NCI-H2196 treated with DMSO at 0.1 percent for 48 hours (cell line): ENCODE results near the gene SLC16A10.

Experiments
- DNase-seq: peaks from one replicate; lab custom pipeline; 2025; ENCODE audit not compliant: unreplicated experiment; lab: John Stamatoyannopoulos, UW

Gene SLC16A10

GRCh38 chr6:111210194-111210728 lies 123.0 kb downstream of the SLC16A10 start:
- DNase-seq, result peak; percentile 13

DNA sequence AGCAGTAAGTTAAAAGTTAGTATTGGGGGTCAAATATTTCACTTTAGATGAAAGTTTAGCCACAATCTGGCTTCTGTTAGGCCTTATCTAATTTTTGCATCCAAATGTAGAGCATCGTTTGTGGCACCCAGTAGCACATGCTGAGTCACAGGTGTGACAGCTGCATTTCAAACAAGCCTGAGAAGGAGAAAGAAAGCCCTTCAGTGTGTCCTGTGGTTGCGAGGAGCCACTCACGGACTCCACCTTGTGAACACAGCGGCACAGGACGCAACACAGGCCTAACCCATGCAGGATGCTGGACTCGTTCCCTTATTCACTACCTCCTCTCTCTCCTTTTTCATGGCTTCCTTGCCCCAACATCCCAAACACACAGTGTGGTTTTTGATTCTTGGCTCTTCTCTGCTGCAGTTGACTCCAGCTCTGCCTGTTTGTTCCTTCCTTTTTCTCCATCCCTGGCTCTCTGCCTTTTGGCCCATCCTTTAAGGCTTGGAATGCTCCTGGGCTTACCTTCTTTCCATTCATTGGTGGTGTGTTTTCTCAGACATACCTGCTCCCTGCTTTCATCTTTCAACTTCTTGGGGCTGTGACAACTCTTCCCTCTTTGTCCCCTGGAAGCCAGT lies 124.2 kb downstream of the SLC16A10 start:
- DNase-seq, result no peak

GRCh38 chr6:111212625-111213024 lies 125.3 kb downstream of the SLC16A10 start:
- DNase-seq, result no peak

DNA sequence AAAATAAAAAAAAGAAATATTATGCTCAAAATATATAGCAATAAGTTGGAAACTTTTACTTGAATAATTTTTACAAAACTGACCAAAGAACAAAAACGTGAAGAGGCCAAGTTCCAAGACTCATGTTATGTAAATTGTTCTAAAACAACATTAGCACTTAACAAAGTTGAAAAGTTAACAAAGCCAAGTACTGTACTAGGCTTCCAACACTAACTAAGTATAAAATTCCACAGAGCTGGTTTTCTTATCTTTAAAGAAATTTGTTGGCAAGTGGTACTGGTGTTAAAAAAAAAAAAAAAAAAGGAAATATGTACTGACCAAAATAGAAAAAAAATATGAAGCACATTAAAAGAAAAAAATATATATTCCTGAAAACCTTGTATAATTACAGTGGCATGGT lies 127.8 kb downstream of the SLC16A10 start:
- no peak for DNase-seq

DNA sequence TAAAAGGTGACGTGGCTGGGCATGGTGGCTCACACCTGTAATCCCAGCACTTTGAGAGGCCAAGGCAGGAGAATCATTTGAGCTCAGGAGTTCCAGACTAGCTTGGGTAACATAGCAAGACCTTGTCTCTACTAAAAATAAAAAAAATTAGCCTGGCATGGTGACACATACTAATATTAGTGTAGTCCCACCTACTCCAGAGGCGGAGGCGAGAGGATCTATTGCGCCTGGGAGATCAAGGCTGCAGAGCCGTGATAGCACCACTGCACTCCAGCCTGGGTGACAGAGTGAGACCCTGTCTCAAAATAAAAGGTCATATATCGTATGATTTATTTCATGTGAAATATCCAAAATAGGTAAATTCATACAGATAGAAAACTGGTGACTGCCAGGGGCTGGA lies 132.5 kb downstream of the SLC16A10 start:
- no peak for DNase-seq

GRCh38 chr6:111220383-111221031 lies 133.2 kb downstream of the SLC16A10 start:
- no peak for DNase-seq

DNA sequence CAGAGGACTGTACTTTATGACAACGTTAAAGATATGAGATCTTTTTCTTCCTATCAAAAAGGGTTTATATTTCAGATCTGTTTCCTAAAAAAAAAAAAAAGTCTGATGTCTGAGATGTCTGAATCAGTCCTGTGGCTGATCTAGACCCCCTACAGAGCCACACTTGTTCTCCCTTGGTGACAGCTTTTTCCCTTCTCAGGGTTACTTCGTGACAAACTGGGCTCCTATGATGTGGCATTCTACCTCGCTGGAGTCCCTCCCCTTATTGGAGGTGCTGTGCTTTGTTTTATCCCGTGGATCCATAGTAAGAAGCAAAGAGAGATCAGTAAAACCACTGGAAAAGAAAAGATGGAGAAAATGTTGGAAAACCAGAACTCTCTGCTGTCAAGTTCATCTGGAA lies 134.5 kb downstream of the SLC16A10 start:
- DNase-seq, result no peak

- no peak for DNase-seq
Measured at GRCh38 chr6:111222341-111222740, 135.0 kb downstream of the SLC16A10 start.

DNA sequence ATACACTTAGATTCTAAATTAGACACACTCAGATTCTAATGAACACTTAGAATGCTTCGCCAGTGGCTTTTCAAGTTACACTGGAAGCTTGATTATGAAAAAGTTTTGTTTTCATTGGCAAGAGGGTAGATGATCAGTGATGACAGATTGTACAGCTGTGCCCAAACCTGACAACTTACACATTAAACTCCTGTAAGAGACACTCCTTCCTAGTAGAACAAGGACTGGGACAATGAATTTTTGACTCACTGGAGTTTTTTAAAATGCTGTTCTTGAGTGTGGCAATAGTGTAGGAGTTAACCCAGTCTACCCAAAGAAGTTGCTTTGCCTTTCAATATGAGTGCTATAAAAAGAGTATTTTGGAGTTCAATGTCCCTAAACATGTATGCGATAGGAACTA lies 140.8 kb downstream of the SLC16A10 start:
- DNase-seq, result no peak

DNA sequence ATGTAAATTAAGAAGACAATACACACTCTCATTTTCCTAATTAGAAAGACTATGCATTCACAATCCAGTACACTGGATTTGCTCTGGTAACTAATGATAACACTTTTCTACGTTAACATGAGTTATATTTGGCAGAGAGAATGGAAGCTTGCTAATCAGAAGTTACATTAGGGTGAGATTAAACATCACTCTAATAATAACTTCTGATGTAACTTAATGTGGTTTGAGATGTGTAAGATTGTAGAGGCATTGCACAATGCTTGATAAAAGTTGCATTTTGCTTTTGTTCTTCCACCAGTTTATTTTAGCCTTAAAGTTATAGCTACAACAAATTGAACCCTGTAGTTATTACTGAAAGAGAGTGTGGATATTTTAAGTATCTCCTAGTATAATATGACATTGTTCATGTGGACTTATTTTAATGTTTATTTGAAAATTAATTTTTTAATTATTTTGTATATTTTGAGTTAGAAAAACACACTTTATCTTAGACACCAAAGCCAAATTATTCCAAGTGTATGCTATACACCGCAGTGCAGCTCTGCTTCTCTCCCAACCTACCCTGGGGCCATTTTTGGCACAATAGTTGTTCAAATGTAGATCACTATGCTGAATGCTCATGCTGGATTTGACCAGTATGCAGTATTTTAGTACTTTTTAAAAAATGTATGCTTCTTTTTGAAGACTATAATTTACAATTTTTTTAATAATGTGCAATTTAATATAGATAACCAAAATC lies 143.2 kb downstream of the SLC16A10 start:
- DNase-seq, result no peak

DNA sequence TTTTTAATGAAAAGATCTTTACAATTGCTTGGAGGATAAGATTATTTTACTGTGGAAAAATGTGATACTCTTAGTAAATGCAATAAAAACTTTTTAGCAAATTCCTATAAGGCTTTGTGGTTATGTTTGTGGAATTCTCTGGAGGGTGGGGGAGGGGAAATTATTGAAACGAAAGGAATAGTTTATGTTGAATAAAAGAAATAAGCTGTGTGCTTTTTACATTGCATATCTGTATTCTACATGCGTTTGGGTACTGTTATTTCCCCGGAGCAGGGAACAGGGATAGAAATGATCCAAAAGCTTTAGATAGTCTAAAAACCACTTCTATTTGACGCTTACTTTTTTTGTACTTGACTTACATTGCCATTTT lies 143.8 kb downstream of the SLC16A10 start:
- DNase-seq, result no peak

DNA sequence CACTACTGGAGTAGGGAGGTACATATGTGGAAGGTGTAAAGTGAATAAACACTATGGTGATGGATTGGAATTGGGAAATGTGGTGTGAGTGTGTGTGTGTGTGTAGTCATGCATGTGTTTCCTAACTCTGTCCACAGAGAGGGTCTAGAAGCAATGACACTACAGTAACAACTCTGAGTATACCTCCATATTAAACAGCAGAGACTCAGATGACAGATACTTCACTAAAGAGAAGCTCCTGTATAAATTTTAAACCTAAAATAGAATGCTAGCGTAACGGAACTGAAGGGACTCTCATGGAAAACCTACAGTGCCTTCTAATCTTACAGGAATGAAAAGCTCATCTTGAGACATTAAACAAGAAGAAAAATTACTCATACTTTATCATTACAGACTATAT lies 150.5 kb downstream of the SLC16A10 start:
- DNase-seq, result no peak

GRCh38 chr6:111238464-111239119 lies 151.3 kb downstream of the SLC16A10 start:
- no peak for DNase-seq

- no peak for DNase-seq
Measured at GRCh38 chr6:111239461-111239860, 152.2 kb downstream of the SLC16A10 start.

- DNase-seq, result no peak
Measured at GRCh38 chr6:111242452-111242851, 155.1 kb downstream of the SLC16A10 start.

DNA sequence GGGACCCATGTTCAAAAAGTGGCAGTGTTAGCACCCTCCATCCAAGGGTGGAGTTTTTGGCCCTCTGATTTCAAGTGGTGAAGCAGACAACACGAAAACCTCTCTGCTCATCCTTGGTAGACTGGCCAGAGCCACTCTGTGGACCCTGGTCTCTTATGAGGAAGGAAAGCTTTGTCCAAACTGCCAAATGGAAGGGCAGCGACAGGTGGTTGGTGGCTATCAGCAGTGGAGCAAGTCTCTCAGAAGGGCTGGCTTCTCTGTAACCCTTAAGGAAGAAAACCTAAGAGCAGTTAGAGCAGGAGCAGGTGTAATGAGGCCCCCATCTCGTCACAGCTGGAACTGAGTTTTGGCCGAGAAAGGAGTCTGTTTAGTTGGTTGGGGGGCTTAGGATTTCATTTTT lies 155.8 kb downstream of the SLC16A10 start:
- DNase-seq, result no peak

GRCh38 chr6:111248789-111249188 lies 161.5 kb downstream of the SLC16A10 start:
- DNase-seq, result no peak

DNA sequence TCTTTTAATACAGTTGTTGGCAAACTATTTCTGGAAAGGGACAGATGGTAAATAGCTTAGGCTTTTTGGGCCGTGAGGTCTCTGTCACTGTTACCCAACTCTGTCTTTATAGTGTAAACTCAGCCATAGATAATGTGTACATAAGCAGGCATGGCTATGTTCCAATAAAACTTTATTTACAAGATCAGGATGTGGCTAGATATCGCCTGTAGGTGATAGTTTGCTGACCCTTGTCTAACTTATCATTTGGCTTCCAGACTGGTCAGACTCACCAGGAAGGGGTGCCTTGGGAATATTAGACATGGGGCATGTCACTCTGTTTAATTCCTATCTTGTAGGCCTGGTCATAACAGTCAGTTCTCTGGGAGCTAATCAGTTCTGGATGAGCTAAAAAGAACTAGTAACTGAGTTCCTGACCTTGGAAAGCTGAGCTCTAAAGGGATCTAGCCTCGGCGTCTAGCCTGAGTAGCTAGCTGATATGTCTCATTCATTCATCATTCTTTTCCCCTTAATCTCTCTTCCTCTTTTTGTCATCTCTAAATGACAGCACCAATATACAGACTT lies 163.6 kb downstream of the SLC16A10 start:
- no peak for DNase-seq

GRCh38 chr6:111252726-111253125 lies 165.4 kb downstream of the SLC16A10 start:
- DNase-seq, result no peak

- no peak for DNase-seq
Measured at GRCh38 chr6:111254004-111254778, 166.9 kb downstream of the SLC16A10 start.

- no peak for DNase-seq
Measured at GRCh38 chr6:111254779-111255166, 167.5 kb downstream of the SLC16A10 start.
